Osteocyte (in vitro differentiated cells): ENCODE results near the gene RMI2. TPM values are rescaled to one million over a fixed set of nuclear protein-coding genes. Genes with fewer than 3 reads are reported as not detected.
"Not testable (repeated sequence)": the region's sequence is repeated elsewhere in the genome, so short reads cannot be mapped to it uniquely, and the experiment has no call there.

ENCODE experiments used
- DNase-seq: peaks from one replicate; pipeline ENCODE4 v3.0.0; 2021; ENCODE audit warnings: mixed read lengths; ENCODE audit not compliant: unreplicated experiment; ENCODE audit errors: extremely low spot score
- H3K27ac Mint-ChIP-seq: one replicate; pipeline ENCODE4 v1.8.0; 2021; ENCODE audit warnings: mild to moderate bottlenecking, mixed read lengths; ENCODE audit not compliant: unreplicated experiment
- H3K27me3 Mint-ChIP-seq: one replicate; pipeline ENCODE4 v1.8.0; 2021; ENCODE audit warnings: mixed read lengths; ENCODE audit not compliant: unreplicated experiment
- H3K36me3 Mint-ChIP-seq: one replicate; pipeline ENCODE4 v1.8.0; 2021; ENCODE audit warnings: mixed read lengths; ENCODE audit not compliant: unreplicated experiment
- H3K4me1 Mint-ChIP-seq: one replicate; pipeline ENCODE4 v1.8.0; 2021; ENCODE audit warnings: mixed read lengths; ENCODE audit not compliant: unreplicated experiment
- H3K4me3 Mint-ChIP-seq: one replicate; pipeline ENCODE4 v1.8.0; 2021; ENCODE audit warnings: mild to moderate bottlenecking, moderate library complexity, mixed read lengths; ENCODE audit not compliant: unreplicated experiment
- H3K9me3 Mint-ChIP-seq: one replicate; pipeline ENCODE4 v1.8.0; 2021; ENCODE audit warnings: mixed read lengths; ENCODE audit not compliant: unreplicated experiment
- CTCF ChIP-seq: fragments of 200-600 bp; sonication (generic); IDR thresholded peaks from 2 replicates; pipeline ENCODE4 v1.5.0; 2021; ENCODE audit warnings: antibody characterized with exemption, mild to moderate bottlenecking, moderate library complexity
- total RNA-seq: library from RNA; stranded (reverse); gene quantifications from 2 replicates; pipeline ENCODE4 v1.2.1, GENCODE V29; 2021

The RMI2 gene
- total RNA-seq, 1 donor from 2014 or later, result 4.1 TPM

GRCh38 chr16:11372073-11372828 lies 27.0 kb downstream of the RMI2 start:
- Mint-ChIP-seq H3K27me3 (no peaks in the 10 kb centered on the region), H3K36me3 (no peaks in the 10 kb centered on the region), H3K4me3 (no peak overlapping the region), H3K4me1 (peaks cover 2% of the 10 kb centered on the region), H3K27ac (no peak overlapping the region), H3K9me3 (no peaks in the 10 kb centered on the region)
- DNase-seq, result no peak
- no peak for TF ChIP-seq CTCF

- peaks cover 2% of the 10 kb centered on the region for H3K4me1 Mint-ChIP-seq
- no peak overlapping the region for H3K4me3 Mint-ChIP-seq
- no peak for DNase-seq
- H3K36me3 Mint-ChIP-seq, result no peaks in the 10 kb centered on the region
- peaks cover 3% of the 10 kb centered on the region for H3K9me3 Mint-ChIP-seq
- no peak for TF ChIP-seq CTCF
- no peak overlapping the region for H3K27ac Mint-ChIP-seq
- no peaks in the 10 kb centered on the region for H3K27me3 Mint-ChIP-seq
These were observed 27.6 kb downstream of the RMI2 start for GRCh38 chr16:11372829-11373306.

DNA sequence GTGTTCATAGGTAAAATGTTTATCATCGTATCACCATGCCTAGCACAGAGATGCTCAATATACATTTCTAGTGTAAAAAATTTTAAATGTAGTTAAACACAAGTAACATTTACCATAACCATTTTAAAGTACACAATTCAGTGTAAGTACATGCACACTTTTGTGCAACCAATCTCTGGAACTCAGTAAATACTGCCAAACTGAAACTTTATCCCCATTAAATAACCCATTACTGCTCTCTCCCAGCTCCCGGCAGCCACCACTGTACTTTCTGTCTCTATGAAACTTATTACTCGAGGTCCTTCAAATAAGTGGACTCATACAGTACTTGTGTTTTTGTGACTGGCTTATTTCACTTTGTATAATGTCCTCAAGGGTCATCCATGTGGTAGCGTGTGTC lies 29.0 kb downstream of the RMI2 start:
- Mint-ChIP-seq H3K4me1 (peaks cover 2% of the 10 kb centered on the region), H3K27me3 (no peaks in the 10 kb centered on the region), H3K4me3 (no peak overlapping the region), H3K27ac (no peak overlapping the region), H3K9me3 (peaks cover 10% of the 10 kb centered on the region), H3K36me3 (no peaks in the 10 kb centered on the region)
- no peak for TF ChIP-seq CTCF
- DNase-seq, result no peak

GRCh38 chr16:11377154-11377553 lies 31.9 kb downstream of the RMI2 start:
- no peak for TF ChIP-seq CTCF
- peaks cover 10% of the 10 kb centered on the region for H3K9me3 Mint-ChIP-seq

DNA sequence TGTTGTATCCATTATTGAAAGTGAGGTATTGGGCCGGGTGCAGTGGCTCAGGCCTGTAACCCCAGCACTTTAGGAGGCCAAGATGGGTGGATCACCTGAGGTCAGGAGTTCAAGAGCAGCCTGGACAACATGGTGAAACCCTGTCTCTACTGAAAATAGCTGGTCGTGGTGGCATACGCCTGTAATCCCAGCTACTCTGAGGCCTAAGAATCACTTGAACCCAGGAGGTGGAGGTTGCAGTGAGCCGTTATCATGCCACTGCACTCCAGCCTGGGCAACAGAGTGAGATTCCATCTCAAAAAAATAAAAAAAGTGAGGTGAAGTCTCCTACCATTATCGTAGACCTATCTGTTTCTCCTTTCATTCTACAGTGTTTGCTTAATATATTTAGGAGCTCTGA lies 33.7 kb downstream of the RMI2 start:
- not testable (repeated sequence) for H3K36me3 Mint-ChIP-seq, H3K27ac Mint-ChIP-seq, H3K27me3 Mint-ChIP-seq, DNase-seq, H3K4me3 Mint-ChIP-seq, H3K4me1 Mint-ChIP-seq
- H3K9me3 Mint-ChIP-seq, result peaks cover 10% of the 10 kb centered on the region

More at GRCh38 chr16:11377154-11377553, 31.9 kb downstream of the RMI2 start:
- DNase-seq, result no peak
- H3K27me3 Mint-ChIP-seq, result no peaks in the 10 kb centered on the region
- no peaks in the 10 kb centered on the region for H3K4me1 Mint-ChIP-seq
- no peaks in the 10 kb centered on the region for H3K36me3 Mint-ChIP-seq
- no peak overlapping the region for H3K27ac Mint-ChIP-seq
- no peak overlapping the region for H3K4me3 Mint-ChIP-seq
